HepG2 (cell line): ENCODE results near the gene RARG. TPM values are rescaled to one million over a fixed set of nuclear protein-coding genes. Genes with fewer than 3 reads are reported as not detected.

Experiments used
- ADNP ChIP-seq: sonication (generic); formaldehyde crosslinking; IDR thresholded peaks from 2 replicates; pipeline ENCODE4 v1.4.0; 2020; ENCODE audit warnings: missing genetic modification reagents
- MEIS2 ChIP-seq: sonication (generic); formaldehyde crosslinking; IDR thresholded peaks from 2 replicates; pipeline ENCODE4 v1.9.0; 2021; ENCODE audit warnings: mild to moderate bottlenecking, missing genetic modification reagents
- RNF2 ChIP-seq: fragments of 450-650 bp; conservative IDR thresholded peaks from 2 replicates; pipeline ENCODE4 v1.6.1; 2016; ENCODE audit warnings: low read depth
- ZSCAN22 ChIP-seq: sonication (generic); formaldehyde crosslinking; IDR thresholded peaks from 2 replicates; pipeline ENCODE4 v1.4.0; 2020; ENCODE audit warnings: mild to moderate bottlenecking, missing genetic modification reagents
- polyA plus RNA-seq, 8 experiments: library from polyadenylated mRNA; depleted of rRNA in 3 of 8; stranded (reverse) in 7 of 8; unstranded in 1 of 8; fragments of >200 nt; fragmentation: Illumina TruSeq in 4 of 8; extraction: Trizol in 4 of 8; gene quantifications; 2 replicates each; pipeline versions ENCODE4 v1.2.1 to v1.2.3, GENCODE V29; 2011 to 2016; ENCODE audit warnings: low read depth in 4 of 8, missing spikeins in 1 of 8, mixed read lengths in 1 of 8; ENCODE audit not compliant: insufficient read depth in 1 of 8
- total RNA-seq, 5 experiments: library from RNA; depleted of rRNA; stranded (reverse); fragments of >200 nt; fragmentation: Illumina TruSeq; extraction: Trizol; gene quantifications; 2 replicates each; pipeline ENCODE4 v1.2.3, GENCODE V29; 2016; ENCODE audit warnings: low read depth in 1 of 5
- TF ChIP-seq, protein P1 (sequence below), 2 experiments: fragments of 450-650 bp in 1 of 2; sonication (generic) in 1 of 2; formaldehyde crosslinking in 1 of 2; IDR thresholded peaks; 2 replicates each; pipeline versions ENCODE4 v1.6.1 to v1.8.0; 2016 to 2022; ENCODE audit warnings: antibody characterized with exemption in 1 of 2, mild to moderate bottlenecking in 1 of 2, missing genetic modification reagents in 1 of 2
- TF ChIP-seq, protein P2 (sequence below): sonication (generic); formaldehyde crosslinking; IDR thresholded peaks from 2 replicates; pipeline ENCODE4 v1.5.0; 2020; ENCODE audit warnings: mild to moderate bottlenecking, missing genetic modification reagents, borderline replicate concordance
- TF ChIP-seq, protein P3 (sequence below): sonication (generic); formaldehyde crosslinking; IDR thresholded peaks from 2 replicates; pipeline ENCODE4 v1.8.0; 2022; ENCODE audit warnings: missing genetic modification reagents, mild to moderate bottlenecking, moderate library complexity, borderline replicate concordance

Gene RARG
- total and polyA plus RNA-seq, 2 of the 13 experiments (the other 11 are each of a cell fraction or from before 2014, with no cell fraction given), result 0.77 to 1.5 TPM

DNA sequence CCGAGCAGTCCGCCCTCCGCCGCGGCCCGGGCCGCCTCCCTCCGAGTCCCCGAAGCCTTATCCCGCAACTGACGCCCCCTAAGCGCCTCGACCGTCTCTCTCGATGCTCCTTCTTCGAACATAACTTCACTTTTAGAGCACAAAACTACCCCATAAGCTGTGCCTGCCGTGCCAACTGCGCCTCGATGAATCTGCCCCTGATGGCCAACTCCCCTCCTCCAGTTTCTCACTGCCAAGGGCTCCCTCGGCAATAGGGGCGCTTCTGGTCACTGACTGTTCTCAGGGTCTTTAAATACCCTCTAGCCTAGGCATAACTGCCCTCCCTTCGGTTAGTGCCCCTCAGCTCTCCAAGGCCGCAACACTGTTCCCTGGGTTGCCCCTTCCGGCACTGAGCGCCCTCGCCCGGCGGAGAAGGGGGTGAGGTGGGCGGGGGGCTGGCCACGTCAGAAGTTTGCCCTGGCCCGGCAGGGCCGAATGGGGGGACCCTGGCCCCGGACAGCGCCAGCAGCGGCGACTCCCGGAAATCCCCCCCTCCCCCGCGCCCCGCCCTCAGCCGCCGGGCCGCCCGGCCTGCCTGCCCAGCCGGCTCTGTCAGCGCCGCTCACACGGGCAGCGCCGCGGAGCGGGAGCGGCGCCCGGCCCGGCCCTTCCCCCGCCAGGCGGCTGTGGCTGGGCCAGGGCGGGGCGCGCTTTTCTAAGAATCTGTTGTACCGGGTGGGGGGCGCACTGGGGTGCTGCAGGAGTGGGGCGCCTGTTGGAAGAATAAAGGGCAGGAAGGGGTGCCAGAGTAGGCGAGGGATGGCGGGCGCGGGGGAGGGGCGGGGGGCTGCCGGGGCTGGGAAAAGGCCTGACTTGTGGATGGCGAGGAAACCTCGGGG is 10.6 kb downstream of the RARG start (continued):
- TF ChIP-seq, protein P1, sequence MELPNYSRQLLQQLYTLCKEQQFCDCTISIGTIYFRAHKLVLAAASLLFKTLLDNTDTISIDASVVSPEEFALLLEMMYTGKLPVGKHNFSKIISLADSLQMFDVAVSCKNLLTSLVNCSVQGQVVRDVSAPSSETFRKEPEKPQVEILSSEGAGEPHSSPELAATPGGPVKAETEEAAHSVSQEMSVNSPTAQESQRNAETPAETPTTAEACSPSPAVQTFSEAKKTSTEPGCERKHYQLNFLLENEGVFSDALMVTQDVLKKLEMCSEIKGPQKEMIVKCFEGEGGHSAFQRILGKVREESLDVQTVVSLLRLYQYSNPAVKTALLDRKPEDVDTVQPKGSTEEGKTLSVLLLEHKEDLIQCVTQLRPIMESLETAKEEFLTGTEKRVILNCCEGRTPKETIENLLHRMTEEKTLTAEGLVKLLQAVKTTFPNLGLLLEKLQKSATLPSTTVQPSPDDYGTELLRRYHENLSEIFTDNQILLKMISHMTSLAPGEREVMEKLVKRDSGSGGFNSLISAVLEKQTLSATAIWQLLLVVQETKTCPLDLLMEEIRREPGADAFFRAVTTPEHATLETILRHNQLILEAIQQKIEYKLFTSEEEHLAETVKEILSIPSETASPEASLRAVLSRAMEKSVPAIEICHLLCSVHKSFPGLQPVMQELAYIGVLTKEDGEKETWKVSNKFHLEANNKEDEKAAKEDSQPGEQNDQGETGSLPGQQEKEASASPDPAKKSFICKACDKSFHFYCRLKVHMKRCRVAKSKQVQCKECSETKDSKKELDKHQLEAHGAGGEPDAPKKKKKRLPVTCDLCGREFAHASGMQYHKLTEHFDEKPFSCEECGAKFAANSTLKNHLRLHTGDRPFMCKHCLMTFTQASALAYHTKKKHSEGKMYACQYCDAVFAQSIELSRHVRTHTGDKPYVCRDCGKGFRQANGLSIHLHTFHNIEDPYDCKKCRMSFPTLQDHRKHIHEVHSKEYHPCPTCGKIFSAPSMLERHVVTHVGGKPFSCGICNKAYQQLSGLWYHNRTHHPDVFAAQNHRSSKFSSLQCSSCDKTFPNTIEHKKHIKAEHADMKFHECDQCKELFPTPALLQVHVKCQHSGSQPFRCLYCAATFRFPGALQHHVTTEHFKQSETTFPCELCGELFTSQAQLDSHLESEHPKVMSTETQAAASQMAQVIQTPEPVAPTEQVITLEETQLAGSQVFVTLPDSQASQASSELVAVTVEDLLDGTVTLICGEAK (IDR thresholded peaks at IDR 0.05), result no peak
- TF ChIP-seq, protein P1 (CRISPR knock-in tag; IDR thresholded peaks at IDR 0.05), result 0 out of 2 replicates have a peak, but pooled peaks have one; percentile 18
- no peak for TF ChIP-seq ZSCAN22 (CRISPR knock-in tag)
- TF ChIP-seq, protein P2, sequence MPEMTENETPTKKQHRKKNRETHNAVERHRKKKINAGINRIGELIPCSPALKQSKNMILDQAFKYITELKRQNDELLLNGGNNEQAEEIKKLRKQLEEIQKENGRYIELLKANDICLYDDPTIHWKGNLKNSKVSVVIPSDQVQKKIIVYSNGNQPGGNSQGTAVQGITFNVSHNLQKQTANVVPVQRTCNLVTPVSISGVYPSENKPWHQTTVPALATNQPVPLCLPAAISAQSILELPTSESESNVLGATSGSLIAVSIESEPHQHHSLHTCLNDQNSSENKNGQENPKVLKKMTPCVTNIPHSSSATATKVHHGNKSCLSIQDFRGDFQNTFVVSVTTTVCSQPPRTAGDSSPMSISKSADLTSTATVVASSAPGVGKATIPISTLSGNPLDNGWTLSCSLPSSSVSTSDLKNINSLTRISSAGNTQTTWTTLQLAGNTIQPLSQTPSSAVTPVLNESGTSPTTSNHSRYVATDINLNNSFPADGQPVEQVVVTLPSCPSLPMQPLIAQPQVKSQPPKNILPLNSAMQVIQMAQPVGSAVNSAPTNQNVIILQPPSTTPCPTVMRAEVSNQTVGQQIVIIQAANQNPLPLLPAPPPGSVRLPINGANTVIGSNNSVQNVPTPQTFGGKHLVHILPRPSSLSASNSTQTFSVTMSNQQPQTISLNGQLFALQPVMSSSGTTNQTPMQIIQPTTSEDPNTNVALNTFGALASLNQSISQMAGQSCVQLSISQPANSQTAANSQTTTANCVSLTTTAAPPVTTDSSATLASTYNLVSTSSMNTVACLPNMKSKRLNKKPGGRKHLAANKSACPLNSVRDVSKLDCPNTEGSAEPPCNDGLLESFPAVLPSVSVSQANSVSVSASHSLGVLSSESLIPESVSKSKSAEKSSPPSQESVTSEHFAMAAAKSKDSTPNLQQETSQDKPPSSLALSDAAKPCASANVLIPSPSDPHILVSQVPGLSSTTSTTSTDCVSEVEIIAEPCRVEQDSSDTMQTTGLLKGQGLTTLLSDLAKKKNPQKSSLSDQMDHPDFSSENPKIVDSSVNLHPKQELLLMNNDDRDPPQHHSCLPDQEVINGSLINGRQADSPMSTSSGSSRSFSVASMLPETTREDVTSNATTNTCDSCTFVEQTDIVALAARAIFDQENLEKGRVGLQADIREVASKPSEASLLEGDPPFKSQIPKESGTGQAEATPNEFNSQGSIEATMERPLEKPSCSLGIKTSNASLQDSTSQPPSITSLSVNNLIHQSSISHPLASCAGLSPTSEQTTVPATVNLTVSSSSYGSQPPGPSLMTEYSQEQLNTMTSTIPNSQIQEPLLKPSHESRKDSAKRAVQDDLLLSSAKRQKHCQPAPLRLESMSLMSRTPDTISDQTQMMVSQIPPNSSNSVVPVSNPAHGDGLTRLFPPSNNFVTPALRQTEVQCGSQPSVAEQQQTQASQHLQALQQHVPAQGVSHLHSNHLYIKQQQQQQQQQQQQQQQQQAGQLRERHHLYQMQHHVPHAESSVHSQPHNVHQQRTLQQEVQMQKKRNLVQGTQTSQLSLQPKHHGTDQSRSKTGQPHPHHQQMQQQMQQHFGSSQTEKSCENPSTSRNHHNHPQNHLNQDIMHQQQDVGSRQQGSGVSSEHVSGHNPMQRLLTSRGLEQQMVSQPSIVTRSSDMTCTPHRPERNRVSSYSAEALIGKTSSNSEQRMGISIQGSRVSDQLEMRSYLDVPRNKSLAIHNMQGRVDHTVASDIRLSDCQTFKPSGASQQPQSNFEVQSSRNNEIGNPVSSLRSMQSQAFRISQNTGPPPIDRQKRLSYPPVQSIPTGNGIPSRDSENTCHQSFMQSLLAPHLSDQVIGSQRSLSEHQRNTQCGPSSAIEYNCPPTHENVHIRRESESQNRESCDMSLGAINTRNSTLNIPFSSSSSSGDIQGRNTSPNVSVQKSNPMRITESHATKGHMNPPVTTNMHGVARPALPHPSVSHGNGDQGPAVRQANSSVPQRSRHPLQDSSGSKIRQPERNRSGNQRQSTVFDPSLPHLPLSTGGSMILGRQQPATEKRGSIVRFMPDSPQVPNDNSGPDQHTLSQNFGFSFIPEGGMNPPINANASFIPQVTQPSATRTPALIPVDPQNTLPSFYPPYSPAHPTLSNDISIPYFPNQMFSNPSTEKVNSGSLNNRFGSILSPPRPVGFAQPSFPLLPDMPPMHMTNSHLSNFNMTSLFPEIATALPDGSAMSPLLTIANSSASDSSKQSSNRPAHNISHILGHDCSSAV (CRISPR knock-in tag), result no peak
- no peak for TF ChIP-seq ADNP (CRISPR knock-in tag)
- no peak for TF ChIP-seq MEIS2 (CRISPR knock-in tag)
- no peak; the same call in 1 of the 2 replicates for TF ChIP-seq RNF2
- TF ChIP-seq, protein P3, sequence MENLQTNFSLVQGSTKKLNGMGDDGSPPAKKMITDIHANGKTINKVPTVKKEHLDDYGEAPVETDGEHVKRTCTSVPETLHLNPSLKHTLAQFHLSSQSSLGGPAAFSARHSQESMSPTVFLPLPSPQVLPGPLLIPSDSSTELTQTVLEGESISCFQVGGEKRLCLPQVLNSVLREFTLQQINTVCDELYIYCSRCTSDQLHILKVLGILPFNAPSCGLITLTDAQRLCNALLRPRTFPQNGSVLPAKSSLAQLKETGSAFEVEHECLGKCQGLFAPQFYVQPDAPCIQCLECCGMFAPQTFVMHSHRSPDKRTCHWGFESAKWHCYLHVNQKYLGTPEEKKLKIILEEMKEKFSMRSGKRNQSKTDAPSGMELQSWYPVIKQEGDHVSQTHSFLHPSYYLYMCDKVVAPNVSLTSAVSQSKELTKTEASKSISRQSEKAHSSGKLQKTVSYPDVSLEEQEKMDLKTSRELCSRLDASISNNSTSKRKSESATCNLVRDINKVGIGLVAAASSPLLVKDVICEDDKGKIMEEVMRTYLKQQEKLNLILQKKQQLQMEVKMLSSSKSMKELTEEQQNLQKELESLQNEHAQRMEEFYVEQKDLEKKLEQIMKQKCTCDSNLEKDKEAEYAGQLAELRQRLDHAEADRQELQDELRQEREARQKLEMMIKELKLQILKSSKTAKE, result peak; percentile 36; the same call in 1 of the 2 replicates
